GM20000 (cell line): Measurements from ENCODE around the gene HOXB13.

ENCODE experiments used
- DNase-seq: peaks from one replicate; pipeline ENCODE4 v3.0.0; 2012; ENCODE audit warnings: low spot score
- TF ChIP-seq, protein P1 (sequence below): IDR thresholded peaks from 2 replicates; pipeline ENCODE4 v1.5.1; 2012; ENCODE audit warnings: mild to moderate bottlenecking, control low read depth; ENCODE audit errors: extremely low read depth, missing control alignments

HOXB13 gene

DNA sequence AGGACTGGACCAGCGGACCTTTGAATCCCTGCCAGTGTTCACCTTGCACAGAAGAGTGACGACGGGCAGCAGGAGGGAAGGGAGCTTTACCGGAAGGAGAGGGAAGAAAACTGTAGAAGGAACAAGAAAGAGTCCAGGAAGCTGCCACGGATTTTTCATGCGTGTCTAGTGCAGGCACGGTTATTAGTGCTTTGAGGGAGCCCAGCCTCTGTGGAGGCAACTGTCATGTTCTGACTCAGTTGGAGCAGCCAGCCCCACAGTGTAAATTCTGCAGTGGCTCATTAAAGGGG is 6.5 kb upstream of the HOXB13 start:
- TF ChIP-seq, protein P1, sequence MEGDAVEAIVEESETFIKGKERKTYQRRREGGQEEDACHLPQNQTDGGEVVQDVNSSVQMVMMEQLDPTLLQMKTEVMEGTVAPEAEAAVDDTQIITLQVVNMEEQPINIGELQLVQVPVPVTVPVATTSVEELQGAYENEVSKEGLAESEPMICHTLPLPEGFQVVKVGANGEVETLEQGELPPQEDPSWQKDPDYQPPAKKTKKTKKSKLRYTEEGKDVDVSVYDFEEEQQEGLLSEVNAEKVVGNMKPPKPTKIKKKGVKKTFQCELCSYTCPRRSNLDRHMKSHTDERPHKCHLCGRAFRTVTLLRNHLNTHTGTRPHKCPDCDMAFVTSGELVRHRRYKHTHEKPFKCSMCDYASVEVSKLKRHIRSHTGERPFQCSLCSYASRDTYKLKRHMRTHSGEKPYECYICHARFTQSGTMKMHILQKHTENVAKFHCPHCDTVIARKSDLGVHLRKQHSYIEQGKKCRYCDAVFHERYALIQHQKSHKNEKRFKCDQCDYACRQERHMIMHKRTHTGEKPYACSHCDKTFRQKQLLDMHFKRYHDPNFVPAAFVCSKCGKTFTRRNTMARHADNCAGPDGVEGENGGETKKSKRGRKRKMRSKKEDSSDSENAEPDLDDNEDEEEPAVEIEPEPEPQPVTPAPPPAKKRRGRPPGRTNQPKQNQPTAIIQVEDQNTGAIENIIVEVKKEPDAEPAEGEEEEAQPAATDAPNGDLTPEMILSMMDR: no peak
- no peak for DNase-seq

DNA sequence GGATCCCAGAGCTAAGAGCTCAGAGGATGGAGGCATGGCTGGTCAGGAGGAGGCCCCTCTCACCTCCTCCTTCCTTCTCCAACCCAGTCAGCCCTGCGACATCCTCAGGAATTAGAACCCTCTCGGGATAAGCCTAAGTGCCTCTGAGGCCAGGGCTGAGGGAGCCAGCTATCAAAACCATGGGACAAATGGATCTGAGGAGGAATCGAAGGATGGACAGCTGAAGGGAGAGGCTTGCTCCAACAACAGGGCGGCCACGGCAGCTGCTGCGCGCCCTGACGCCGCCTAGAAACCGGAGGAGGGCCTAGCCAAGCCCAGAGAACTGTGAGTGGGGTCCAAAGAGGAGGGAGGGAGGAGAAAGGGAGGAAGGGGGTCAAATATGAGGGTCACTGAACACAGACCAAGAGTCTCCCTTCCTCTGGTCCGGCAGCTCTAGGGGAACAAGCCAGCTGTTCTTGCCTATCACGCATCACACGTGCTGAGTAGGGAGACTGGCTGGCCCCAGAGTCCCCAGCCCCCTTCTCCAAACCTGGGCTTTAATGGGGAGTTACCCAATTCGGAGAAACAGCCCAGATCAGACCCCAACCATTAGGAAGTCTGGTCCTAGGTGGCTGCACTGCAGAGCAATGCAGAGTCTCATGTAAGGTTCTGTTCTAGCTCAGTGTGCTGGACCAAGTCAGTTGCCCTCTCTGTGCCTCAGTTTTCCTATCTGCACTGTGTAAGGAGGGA is 5.9 kb upstream of the HOXB13 start:
- DNase-seq: no peak
- TF ChIP-seq, protein P1: no peak

DNA sequence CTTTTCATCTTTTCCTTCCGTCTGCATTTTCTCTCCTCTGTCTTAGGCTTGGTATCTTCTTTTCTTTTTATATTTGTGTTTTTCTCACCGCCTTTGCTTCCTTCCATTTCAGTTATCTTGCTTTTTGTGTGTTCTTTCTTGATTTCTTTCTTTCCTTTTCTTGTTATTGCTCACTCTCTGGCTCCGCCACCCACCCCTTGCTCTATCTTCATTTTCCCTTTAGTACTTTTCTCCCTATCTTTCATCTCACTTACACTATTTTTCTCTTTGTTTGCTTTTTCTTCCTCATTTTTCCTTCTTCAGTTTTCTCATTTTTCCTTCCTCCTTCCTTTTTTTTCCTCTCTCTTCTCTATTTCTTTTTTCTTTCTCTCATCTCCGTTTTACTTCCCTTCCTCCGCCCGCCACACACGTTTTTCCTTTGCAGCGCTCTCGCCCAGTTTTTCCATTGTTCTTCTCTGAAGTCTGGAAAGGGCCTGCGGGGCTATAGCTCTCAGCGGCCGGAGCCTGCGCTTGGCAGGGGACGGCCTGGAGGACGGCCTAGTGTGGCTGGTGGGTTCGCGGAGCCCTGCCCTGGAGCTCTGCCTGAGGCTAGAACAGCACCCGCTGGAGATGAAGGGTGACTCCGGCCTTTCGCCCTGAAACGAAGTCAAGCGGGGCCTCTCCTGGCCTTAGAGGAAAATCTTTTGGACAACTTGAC is 5.2 kb upstream of the HOXB13 start:
- TF ChIP-seq, protein P1: no peak
- DNase-seq: no peak

DNA sequence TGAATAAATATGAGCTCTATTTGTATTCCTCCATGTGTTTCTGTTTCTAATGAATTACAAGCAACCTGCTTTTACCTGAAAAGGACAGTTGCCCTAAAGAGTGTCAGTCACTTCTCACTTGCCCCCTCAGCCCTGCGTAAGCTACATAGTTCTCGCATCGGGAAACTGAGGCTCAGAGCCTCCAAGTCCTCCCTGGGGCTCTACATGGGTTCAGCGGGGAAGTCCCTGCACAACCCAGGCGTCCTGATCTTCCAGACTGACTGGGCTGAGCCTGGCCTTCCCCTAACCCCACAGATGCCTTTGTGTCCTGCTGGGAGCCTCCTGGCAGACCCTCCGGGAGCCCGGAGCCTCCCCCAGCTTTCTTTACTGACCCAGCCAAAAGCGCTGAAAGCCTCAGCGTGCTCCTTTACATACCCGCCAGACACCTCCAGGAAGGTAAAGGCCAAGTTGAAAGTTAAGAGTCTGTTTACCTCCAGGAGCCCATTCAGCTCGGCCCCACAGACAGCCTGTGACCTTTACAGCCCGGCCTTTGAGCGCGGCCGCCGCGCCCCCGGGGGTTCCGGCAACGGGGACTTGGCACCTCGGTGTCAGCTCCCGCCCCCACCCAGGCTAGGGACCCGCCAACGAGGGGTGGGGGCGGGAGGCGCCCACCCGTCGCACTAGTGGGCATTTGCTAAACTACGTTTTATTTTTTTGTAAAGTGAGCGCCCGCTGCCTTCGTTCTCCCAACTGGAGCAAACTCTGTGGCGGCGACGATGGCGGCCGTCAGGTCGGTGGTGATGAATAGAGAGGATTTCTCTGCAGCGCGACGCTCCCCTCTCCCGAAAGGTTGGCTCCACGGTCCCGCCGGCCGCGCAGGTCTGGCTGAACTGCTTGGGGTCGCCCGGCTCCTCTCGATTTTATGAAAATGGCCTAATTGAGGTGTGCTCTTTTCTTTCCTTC is 4.4 kb upstream of the HOXB13 start:
- no peak for DNase-seq
- TF ChIP-seq, protein P1: no peak

DNA sequence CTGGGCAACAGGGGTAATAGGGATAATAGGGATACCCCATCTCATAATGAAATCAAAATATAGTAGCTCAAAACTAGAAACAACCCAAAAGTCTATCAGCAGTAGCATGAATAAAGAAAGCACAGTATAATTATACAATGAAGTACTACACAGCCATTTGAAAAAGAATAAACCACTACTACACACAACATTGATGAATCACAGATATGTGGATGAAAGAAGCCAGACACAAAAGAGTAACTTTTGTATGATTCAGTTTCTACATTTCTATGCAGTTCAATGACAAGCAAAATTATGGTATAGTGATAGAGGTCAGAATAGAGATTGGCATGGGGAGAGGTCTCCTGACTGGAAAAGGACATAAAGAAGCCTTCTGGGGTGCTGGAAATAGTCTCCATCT is 2.8 kb upstream of the HOXB13 start:
- no peak for DNase-seq
- TF ChIP-seq, protein P1: no peak

DNA sequence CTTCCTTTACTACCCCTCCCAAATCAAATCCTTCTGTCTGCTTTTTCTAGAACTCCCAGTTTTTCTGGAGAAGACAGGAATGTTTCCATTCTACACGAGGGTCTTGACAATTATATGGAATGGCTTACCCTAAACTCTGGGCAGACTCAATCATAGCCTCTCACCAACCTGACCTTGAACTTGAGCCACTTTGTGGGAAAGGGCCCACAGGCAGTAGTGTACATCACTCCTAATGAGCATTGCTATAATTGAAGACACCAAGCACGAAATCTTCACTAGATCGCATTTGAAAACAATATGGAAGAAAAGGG is 1.6 kb upstream of the HOXB13 start:
- no peak for DNase-seq
- TF ChIP-seq, protein P1: no peak
